Right lung (tissue), 10 donors: ENCODE data around the gene HCK. TPM values are rescaled to one million over a fixed set of nuclear protein-coding genes. Genes with fewer than 3 reads are reported as not detected.

Experiments
- DNase-seq, 2 donors: peaks; one replicate each; pipeline ENCODE4 v3.0.0-alpha.2; 2013
- long read RNA-seq, 8 donors: transcript quantifications; one replicate each; lab custom pipeline, GENCODE V29; 2026
- polyA plus RNA-seq, 5 donors: library from polyadenylated mRNA; unstranded; fragments of 120-200 nt; gene quantifications; one replicate each; pipeline versions ENCODE4 v1.2.1 to v1.2.3, GENCODE V29; 2013; ENCODE audit warnings: inconsistent platforms in 1 of 5, low replicate concordance in 1 of 5; ENCODE audit not compliant: insufficient read length in 5 of 5, insufficient read depth in 1 of 5

HCK gene
- polyA plus RNA-seq: 1 to 10 TPM; 3.5 to 5.5 (median 4.2) TPM
- long read RNA-seq, donor 1, partial matches to known transcripts: 0 of 4 reads
- long read RNA-seq, donor 1, other reads (novel, unspliced or antisense): 0 of 4 reads
- long read RNA-seq, donor 2, partial matches to known transcripts: 0 of 2 reads
- long read RNA-seq, donor 2, other reads (novel, unspliced or antisense): 0 of 2 reads
- long read RNA-seq, donor 3, partial matches to known transcripts: 0 of 3 reads
- long read RNA-seq, donor 3, other reads (novel, unspliced or antisense): 0 of 3 reads
- long read RNA-seq, donor 4, partial matches to known transcripts: 0 of 1 reads
- long read RNA-seq, donor 4, other reads (novel, unspliced or antisense): 0 of 1 reads
- long read RNA-seq, donor 5, partial matches to known transcripts: 0 of 3 reads
- long read RNA-seq, donor 5, other reads (novel, unspliced or antisense): 0 of 3 reads
- long read RNA-seq, donor 6: 0 reads
- long read RNA-seq, donor 7, partial matches to known transcripts: 0 of 1 reads
- long read RNA-seq, donor 7, other reads (novel, unspliced or antisense): 0 of 1 reads
- long read RNA-seq, donor 8: 0 reads

DNA sequence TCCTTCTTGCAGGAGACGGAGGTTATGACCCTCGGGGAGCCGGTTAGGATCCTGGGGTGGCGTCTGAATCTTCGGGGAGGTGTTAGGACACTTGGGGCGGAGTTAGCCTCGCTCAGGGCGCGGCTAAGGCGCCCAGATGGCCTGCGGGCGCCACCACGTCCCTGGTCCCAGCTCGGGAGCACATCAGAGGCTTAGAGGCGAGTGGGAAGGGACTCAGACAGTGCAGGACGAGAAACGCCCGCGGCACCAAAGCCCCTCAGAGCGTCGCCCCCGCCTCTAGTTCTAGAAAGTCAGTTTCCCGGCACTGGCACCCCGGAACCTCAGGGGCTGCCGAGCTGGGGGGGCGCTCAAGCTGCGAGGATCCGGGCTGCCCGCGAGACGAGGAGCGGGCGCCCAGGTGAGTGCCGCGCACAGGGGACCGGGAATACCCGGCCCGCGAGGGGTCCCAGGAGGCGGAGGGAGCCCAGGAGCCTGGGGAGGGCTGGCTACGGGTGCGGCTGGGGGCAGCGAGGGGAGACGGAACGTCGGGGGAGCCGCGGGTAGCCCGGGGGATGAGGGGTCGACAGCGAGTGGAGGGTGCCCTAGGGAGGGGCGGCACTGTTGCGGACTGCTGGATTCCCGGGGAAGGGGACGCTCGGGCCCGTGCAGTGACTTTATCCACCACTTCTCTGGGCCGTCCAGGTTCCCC, at the start of gene HCK:
HCK (plus strand) TSS at position 153 of the 688 bp plus-strand sequence.
- no peak for DNase-seq

DNA sequence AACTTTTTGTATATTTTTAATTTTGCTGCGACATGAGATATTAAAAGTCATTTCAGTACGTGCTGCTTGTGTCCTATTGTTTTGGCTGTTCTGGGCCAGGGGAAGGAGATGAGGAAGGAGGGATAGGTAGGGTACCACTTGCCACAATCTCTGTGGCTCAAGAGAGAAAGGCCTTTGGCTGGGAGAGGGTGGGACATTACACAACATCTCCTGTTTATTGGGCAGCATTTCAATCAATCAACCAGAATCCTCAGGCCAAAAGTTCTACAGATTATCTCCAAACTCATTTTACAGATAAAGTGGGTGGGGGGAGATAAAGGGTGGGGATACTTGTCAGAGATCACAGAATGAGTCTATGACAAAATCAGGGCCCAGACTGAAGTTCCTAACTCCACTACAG, 48.7 kb upstream of the HCK start:
- DNase-seq: no peak

DNA sequence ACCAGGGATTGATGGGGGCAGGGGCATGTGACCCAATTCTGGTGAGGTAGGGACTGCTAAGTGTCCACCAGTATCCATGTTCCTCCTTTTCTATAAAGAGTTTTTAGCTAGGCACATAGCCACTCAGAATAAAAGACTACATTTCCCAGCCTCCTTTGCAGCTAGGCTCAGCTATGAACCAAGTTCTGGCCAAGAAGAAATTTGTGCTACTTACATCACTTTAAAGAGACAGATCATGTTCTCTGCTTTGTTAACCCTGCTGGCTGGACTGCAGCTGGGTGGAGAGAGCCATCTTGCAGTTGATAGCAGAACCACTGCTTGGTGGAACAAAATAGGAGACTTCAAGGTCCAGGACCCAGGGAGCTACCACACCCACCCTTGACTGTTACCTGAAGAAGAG, 47.1 kb upstream of the HCK start:
- DNase-seq: no peak

- no peak for DNase-seq
Measured at GRCh38 chr20:32006053-32006452, 46.0 kb upstream of the HCK start.

DNA sequence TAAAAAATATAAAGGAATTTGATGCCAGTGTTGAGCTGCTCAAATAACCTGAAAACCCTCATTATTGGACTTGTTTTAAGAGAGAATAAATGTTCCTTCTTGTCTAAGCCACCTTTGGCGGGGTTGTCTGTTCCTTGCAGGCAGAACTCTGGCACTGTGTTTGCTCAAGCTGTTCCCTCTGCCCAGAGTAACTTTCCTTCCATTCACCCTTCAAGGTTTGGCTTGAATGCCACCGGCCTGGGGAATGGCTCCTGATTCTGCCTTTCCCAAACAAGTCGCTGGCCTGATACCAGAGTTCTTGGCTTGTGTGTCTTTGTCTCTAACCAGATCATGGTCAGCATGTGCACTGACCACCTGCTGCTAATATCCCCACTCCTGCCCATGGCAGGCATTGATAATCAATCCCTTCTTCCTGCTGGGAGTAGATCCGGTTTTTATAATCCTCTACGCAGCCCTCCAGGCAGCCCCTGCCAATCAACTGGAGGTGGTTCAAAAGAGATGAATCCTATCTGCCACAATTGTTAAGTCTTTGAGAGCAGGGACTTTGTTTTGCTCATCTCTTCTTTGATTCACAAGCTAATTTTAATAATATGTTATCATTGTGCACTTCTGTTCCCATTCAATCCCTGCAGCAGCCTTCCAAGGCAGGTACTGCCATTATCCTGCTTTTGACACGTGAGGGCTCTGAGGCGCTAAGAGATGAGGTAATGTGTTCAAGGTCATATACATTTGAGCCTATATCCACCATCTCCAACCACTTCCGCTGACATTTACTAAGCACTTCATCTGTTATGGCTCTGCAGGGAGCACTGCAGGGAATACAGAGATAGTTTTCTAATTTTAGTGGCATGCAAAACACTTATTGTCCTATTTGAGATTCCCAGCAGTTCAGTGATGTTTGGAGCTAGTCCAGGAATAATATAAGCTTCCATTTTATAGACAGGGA, 44.9 kb upstream of the HCK start:
- DNase-seq: no peak

GRCh38 chr20:32007787-32008616, 44.0 kb upstream of the HCK start:
- DNase-seq: no peak

- no peak for DNase-seq
Measured at GRCh38 chr20:32009564-32009963, 42.5 kb upstream of the HCK start.

DNA sequence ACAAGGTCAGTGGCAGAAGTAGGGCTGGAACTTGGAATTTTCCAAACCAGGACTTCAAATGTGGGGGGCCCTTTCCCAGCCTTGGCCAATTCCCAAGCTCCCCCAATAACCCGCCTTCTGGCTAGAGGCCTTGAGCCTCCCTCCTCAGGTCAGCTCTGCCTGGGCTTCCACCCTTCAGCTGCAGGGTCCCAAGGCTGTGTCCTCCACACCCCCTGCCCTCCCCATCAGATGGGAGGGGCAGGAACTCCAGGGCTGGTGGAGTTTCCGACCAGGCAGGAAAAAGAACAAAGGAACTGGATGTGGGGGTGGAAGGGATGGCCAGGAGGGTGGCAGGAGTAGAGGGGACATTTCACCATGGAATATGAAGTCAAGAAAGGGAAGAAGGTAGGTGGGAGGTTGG, 41.9 kb upstream of the HCK start, which contains the start of gene CCM2L:
CCM2L (plus strand) TSS at position 338 of the 400 bp plus-strand sequence; CDS start at position 355, 17 bp downstream.
- no peak for DNase-seq

DNA sequence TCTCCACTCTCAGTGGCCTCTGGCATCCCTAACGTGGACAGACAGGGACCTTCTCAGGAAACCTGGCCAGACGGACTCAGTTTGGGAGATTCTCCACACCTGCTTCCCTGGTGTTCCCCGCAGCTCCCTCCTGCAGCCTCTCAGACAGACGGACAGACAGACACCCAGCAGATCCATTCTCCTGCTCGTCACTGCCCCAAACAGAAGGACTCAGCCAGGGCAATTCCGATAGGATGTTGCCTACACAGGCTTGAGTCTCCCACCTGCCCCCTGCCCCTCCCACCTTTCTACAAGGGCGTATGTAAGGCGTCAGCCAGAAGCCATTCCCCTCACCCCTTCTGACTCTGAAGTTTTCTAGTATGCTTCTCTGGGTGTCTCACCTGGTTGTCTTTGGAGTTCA, 41.4 kb upstream of the HCK start:
- DNase-seq: no peak

DNA sequence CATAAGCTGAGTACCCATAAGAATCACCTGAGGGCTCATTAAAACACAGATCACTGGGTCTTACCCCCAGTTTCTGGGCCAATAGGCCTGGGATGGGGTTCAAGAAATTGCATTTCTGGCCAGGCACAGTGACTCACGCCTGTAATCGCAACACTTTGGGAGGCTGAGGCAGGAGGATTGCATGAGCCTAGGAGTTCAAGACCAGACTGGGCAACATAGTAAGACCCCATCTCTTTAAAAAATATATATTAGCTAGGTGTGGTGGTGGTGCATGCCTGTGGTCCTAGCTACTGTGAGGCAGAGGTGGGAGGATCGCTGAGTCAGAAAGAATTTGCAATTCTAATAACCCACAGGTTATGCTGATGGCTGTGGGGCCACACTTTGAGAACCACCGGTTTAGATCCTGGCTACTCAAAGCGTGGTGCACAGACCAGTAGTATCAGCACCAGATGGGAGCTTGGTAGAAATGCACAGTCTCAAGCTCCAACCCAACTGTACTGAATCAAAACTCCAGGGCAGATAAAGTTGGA, 39.8 kb upstream of the HCK start:
- DNase-seq: no peak

DNA sequence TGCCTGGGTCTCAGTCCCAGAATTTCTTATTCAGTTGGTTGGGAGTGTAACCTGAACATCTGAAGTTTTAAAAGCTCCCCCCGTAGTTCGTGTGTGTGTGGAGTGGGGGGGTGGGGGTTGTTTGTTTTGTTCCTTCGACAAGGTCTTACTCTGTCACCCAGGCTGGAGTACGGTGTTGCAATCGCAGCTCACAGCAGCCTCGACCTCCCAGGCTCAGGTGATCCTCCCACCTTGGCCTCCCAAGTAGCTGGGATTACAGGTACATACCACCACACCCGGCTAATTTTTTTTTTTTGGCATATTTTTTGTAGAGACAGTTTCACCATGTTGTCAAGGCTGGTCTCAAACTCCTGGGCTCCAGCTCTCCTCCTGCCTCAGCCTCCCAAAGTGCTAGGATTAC, 38.7 kb upstream of the HCK start:
- no peak for DNase-seq

GRCh38 chr20:32017711-32018251, 34.3 kb upstream of the HCK start:
- no peak for DNase-seq

DNA sequence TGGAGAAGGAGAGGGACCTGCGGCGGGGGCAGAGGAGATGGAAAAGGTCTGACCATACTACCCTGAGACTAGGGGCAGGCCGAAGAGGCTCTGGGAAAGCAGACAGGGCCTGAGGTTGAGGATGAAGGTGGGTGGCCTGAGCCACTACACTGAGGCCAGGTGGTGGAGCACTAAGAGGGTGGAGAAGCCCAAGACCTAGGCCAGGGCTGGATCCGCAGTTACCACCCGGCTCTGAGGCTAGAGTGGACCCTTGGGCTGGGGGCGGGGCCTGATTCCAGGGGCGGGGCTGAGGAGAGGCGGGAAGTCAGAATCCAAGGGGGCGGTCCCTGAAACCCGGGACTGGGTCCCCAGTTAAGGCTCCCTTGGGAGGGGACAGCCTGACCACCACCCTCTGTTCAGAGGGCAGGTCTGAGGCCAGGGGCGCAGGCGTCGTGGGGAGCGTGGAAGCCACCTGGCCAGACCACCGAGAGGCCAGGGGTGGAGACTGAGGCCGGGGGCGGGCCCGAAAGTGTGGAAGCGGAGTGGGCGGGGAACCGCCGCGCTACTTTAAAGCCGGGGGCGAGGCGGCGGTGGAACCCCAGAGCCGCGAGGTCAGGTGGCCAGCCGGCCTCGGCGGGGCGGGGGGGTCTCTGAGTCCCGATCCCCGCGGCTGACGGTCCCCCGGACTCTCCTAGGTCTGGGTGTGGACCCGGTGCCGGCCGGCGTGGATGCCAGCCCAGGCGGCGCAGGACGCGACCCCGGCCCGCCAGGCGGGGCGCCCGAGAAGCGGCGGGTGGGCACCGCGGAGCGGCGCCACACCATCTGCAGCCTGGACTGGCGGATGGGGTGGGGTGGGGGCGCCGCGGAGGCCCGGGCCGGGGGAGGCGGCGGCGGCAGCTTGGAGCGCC, 33.5 kb upstream of the HCK start:
- DNase-seq: peak in 1 of 2 donors; percentile 33

GRCh38 chr20:32019156-32019510, 32.9 kb upstream of the HCK start:
- DNase-seq: no peak

GRCh38 chr20:32019563-32020463, 32.2 kb upstream of the HCK start:
- DNase-seq: no peak

GRCh38 chr20:32021091-32021490, 31.0 kb upstream of the HCK start:
- DNase-seq: no peak

GRCh38 chr20:32024683-32025295, 27.3 kb upstream of the HCK start:
- DNase-seq: no peak

- DNase-seq: no peak
Measured at GRCh38 chr20:32027643-32028042, 24.4 kb upstream of the HCK start.
